ENCODE measurements around the gene SLC5A6. TPM values are rescaled to one million over a fixed set of nuclear protein-coding genes. Genes with fewer than 3 reads are reported as not detected.

The SLC5A6 gene
- polyA plus RNA-seq, 1 donor (not counting 4 experiments of a cell fraction or from before 2014, with no cell fraction given) = 60.4 TPM

DNA sequence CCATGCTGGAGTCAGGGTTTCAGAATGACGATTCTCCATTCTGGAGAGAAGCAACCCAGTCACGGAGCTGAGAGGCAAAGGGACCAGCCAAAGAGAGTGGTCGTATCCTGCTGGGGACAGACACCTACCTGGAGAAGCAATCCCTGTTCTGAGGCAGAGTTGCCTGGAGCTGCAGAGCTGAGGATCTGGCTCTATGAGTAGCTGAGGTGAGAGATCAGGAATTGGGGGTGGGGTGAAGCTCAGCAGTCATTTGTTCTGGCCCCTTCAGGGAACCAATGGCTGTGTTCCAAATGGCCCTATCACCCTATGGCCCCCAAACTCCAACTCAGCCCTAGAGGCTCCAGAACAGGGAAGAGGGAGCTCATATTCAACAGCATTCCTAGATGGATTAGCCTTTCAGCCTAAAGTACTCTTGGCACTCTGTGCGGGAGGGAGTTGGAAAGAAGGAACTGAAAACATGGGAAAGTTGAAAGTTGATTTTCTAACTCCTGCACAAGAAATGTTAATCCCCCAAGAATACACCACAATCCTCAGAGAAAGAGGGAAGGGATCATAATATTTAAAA, 3.5 kb downstream of the SLC5A6 start:
- Histone ChIP-seq H3K36me3 (ENCODE audit: control insufficient read depth in 2 of 2, extremely low read depth in 1 of 2, insufficient read depth in 2 of 2, low read length in 2 of 2) (peaks cover 30 to 49% of the 10 kb centered on the region in 2 experiments), H3K9ac (ENCODE audit: control insufficient read depth, extremely low read depth, insufficient read depth, low read length) (no peak overlapping the region), H3K27ac (ENCODE audit: control insufficient read depth, insufficient read depth, low read length) (no peak overlapping the region), H3K27me3 (ENCODE audit: control insufficient read depth, extremely low read depth, insufficient read depth, low read length) (no peaks in the 10 kb centered on the region), H3K9me3 (ENCODE audit: control insufficient read depth, low read depth, low read length) (no peaks in the 10 kb centered on the region), H3K4me2 (ENCODE audit: control insufficient read depth, extremely low read depth, insufficient read depth, low read depth, low read length) (no peak overlapping the region), H3K9me1 (ENCODE audit: control insufficient read depth, extremely low read depth, insufficient read depth, low read length) (no peaks in the 10 kb centered on the region), H4K20me1 (ENCODE audit: control insufficient read depth, extremely low read depth, insufficient read depth, low read length) (no peaks in the 10 kb centered on the region), H3K79me2 (ENCODE audit: control insufficient read depth, insufficient read depth, low read length) (peaks cover 5% of the 10 kb centered on the region), H2AFZ (ENCODE audit: control insufficient read depth, low read length) (no peak overlapping the region), H3K4me1 (ENCODE audit: control insufficient read depth, extremely low read depth, insufficient read depth, low read length) (peaks cover 16% of the 10 kb centered on the region), H3K4me3 (ENCODE audit: control insufficient read depth in 2 of 3, extremely low read depth in 1 of 3, insufficient read depth in 2 of 3, low read depth in 1 of 3, low read length in 3 of 3) (no peak overlapping the region)
- FAIRE-seq (no peak), DNase-seq (ENCODE audit: low read depth, low spot score) (no peak)
- dilution Hi-C loops (cut with MboI; ENCODE audit: extremely low pct_ligation_motif_present, low sequenced_read_pairs) = no loop called here
- no peak for TF ChIP-seq EZH2 (IDR thresholded peaks at IDR 0.05; ENCODE audit: low read length)
- no peak for TF ChIP-seq CTCF (optimal IDR thresholded peaks at IDR 0.05 in 1 of 3, IDR thresholded peaks at IDR 0.05 in 1 of 3, conservative IDR thresholded peaks at IDR 0.05 in 1 of 3; ENCODE audit: extremely low read depth in 1 of 3, insufficient read depth in 2 of 3, low read length in 3 of 3)

GRCh38 chr2:27206346-27206745, 5.7 kb downstream of the SLC5A6 start:
- no peak overlapping the region for H2AFZ ChIP-seq (ENCODE audit: control insufficient read depth, low read length)
- no peak for DNase-seq (ENCODE audit: low read depth, low spot score)

More at GRCh38 chr2:27206346-27206745, 5.7 kb downstream of the SLC5A6 start:
- Histone ChIP-seq H3K27ac (ENCODE audit: control insufficient read depth, insufficient read depth, low read length) (no peak overlapping the region), H4K20me1 (ENCODE audit: control insufficient read depth, extremely low read depth, insufficient read depth, low read length) (no peaks in the 10 kb centered on the region), H3K9ac (ENCODE audit: control insufficient read depth, extremely low read depth, insufficient read depth, low read length) (no peak overlapping the region), H3K36me3 (ENCODE audit: control insufficient read depth in 2 of 2, extremely low read depth in 1 of 2, insufficient read depth in 2 of 2, low read length in 2 of 2) (peaks cover 38 to 56% of the 10 kb centered on the region in 2 experiments), H3K4me1 (ENCODE audit: control insufficient read depth, extremely low read depth, insufficient read depth, low read length) (peaks cover 10% of the 10 kb centered on the region), H3K79me2 (ENCODE audit: control insufficient read depth, insufficient read depth, low read length) (no peaks in the 10 kb centered on the region), H3K9me1 (ENCODE audit: control insufficient read depth, extremely low read depth, insufficient read depth, low read length) (no peaks in the 10 kb centered on the region), H3K4me3 (ENCODE audit: control insufficient read depth in 2 of 3, extremely low read depth in 1 of 3, insufficient read depth in 2 of 3, low read depth in 1 of 3, low read length in 3 of 3) (no peak overlapping the region), H3K27me3 (ENCODE audit: control insufficient read depth, extremely low read depth, insufficient read depth, low read length) (no peaks in the 10 kb centered on the region), H3K4me2 (ENCODE audit: control insufficient read depth, extremely low read depth, insufficient read depth, low read depth, low read length) (no peak overlapping the region), H3K9me3 (ENCODE audit: control insufficient read depth, low read depth, low read length) (no peaks in the 10 kb centered on the region)
- dilution Hi-C loops (cut with MboI; ENCODE audit: extremely low pct_ligation_motif_present, low sequenced_read_pairs) = no loop called here
- TF ChIP-seq CTCF (optimal IDR thresholded peaks at IDR 0.05 in 1 of 3, IDR thresholded peaks at IDR 0.05 in 1 of 3, conservative IDR thresholded peaks at IDR 0.05 in 1 of 3; ENCODE audit: extremely low read depth in 1 of 3, insufficient read depth in 2 of 3, low read length in 3 of 3) (no peak), EZH2 (IDR thresholded peaks at IDR 0.05; ENCODE audit: low read length) (no peak)
- no peak for FAIRE-seq

Measured in keratinocyte (primary cell).